Measurements from ENCODE around the gene SPATA33.
A peak's percentile ranks its signal among the peaks of the same experiment; 100 is the strongest.

DNA sequence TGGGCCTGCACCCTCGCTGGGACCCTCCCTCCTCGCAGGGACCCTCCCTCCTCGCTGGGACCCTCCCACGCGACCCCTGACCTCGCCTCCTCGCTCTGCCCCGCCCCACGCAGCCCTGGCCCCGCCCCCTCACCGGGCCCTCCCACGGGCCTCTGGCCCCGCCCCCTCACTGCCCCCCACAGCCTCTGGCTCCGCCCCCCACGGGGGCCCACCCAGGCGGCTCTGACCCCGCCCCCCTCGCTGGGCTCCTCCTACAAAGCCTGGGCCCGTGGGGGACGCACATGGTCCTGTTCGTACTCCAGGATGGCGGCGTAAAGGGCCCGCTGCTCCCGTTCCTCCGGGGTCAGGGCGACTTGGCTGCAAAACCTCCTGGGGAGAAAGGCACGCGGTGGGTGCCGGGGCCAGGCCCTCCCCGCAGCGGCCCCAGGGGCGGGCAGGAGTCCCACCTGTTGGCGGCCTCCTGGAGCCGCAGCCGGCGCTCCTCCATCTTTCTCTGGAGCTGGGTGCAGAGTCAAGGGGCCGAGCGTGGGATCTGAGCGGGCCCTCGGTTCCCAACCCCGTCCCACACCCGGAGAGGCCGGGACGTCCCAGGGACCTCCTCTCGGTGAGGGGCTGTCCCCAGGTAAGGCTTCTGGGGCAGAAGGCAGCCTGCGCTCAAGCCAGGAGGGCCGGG is 54.1 kb downstream of the SPATA33 start:
- TF ChIP-seq FOS (IDR thresholded peaks at IDR 0.05; ENCODE audit: borderline replicate concordance, extremely low read depth, insufficient read length) (no peak), POLR2AphosphoS5 (IDR thresholded peaks at IDR 0.05; ENCODE audit: low read length) (peak; percentile 83), LARP7 (IDR thresholded peaks at IDR 0.05) (peak; percentile 33; the same call in 1 of the 2 replicates), RFX5 (IDR thresholded peaks at IDR 0.05; ENCODE audit: low read depth, low read length) (no peak), CHD2 (IDR thresholded peaks at IDR 0.05; ENCODE audit: borderline replicate concordance, low read depth, low read length) (no peak), NFIC (IDR thresholded peaks at IDR 0.05; ENCODE audit: low read depth, low read length) (no peak), POLR2A (IDR thresholded peaks at IDR 0.05; ENCODE audit: low read depth, low read length) (peak; percentile 91), CBFB (IDR thresholded peaks at IDR 0.05; ENCODE audit: low read depth) (no peak)
- TF ChIP-seq, protein P1, sequence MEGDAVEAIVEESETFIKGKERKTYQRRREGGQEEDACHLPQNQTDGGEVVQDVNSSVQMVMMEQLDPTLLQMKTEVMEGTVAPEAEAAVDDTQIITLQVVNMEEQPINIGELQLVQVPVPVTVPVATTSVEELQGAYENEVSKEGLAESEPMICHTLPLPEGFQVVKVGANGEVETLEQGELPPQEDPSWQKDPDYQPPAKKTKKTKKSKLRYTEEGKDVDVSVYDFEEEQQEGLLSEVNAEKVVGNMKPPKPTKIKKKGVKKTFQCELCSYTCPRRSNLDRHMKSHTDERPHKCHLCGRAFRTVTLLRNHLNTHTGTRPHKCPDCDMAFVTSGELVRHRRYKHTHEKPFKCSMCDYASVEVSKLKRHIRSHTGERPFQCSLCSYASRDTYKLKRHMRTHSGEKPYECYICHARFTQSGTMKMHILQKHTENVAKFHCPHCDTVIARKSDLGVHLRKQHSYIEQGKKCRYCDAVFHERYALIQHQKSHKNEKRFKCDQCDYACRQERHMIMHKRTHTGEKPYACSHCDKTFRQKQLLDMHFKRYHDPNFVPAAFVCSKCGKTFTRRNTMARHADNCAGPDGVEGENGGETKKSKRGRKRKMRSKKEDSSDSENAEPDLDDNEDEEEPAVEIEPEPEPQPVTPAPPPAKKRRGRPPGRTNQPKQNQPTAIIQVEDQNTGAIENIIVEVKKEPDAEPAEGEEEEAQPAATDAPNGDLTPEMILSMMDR (IDR thresholded peaks at IDR 0.05 in 2 of 3, conservative IDR thresholded peaks at IDR 0.05 in 1 of 3; ENCODE audit: control insufficient read depth in 2 of 3, extremely low read depth in 1 of 3, insufficient read depth in 1 of 3, low read depth in 3 of 3, low read length in 3 of 3): no peak

Measured in GM12878 (cell line).